Type B pancreatic cell (in vitro differentiated cells): ENCODE measurements around the gene CEBPE. TPM values are rescaled to one million over a fixed set of nuclear protein-coding genes. Genes with fewer than 3 reads are reported as not detected.

Experiments used
- DNase-seq: peaks from one replicate; pipeline ENCODE4 v3.0.0; 2021; ENCODE audit warnings: mixed read lengths; ENCODE audit not compliant: unreplicated experiment; ENCODE audit errors: extremely low spot score
- H3K27ac Mint-ChIP-seq: 2 replicates; pipeline ENCODE4 v1.8.0; 2021; ENCODE audit warnings: mild to moderate bottlenecking, mixed read lengths
- H3K27me3 Mint-ChIP-seq: 2 replicates; pipeline ENCODE4 v1.8.0; 2021; ENCODE audit warnings: mixed read lengths
- H3K36me3 Mint-ChIP-seq: 2 replicates; pipeline ENCODE4 v1.8.0; 2021; ENCODE audit warnings: mixed read lengths
- H3K4me1 Mint-ChIP-seq: one replicate; pipeline ENCODE4 v1.8.0; 2021; ENCODE audit warnings: mixed read lengths; ENCODE audit not compliant: unreplicated experiment
- H3K4me3 Mint-ChIP-seq: 2 replicates; pipeline ENCODE4 v1.8.0; 2021; ENCODE audit warnings: mild to moderate bottlenecking, mixed read lengths
- H3K9me3 Mint-ChIP-seq: 2 replicates; pipeline ENCODE4 v1.8.0; 2021; ENCODE audit warnings: mixed read lengths
- total RNA-seq: library from RNA; stranded (reverse); gene quantifications from 2 replicates; pipeline ENCODE4 v1.2.1, GENCODE V29; 2021; ENCODE audit warnings: low replicate concordance
- TF ChIP-seq, protein P1 (sequence below): fragments of 200-600 bp; sonication (generic); conservative IDR thresholded peaks from 2 replicates; pipeline ENCODE4 v1.5.0; 2021; ENCODE audit warnings: antibody characterized with exemption, mild to moderate bottlenecking

CEBPE gene
- total RNA-seq, 1 donor from 2014 or later: not detected

GRCh38 chr14:23154964-23155587, 36.0 kb upstream of the CEBPE start:
- Mint-ChIP-seq H3K36me3 (peaks cover 12% of the 10 kb centered on the region), H3K27me3 (no peaks in the 10 kb centered on the region), H3K9me3 (no peaks in the 10 kb centered on the region), H3K4me3 (peak overlapping the region; percentile 34), H3K4me1 (peaks cover 30% of the 10 kb centered on the region), H3K27ac (peak overlapping the region; percentile 91)
- DNase-seq: no peak
- TF ChIP-seq, protein P1, sequence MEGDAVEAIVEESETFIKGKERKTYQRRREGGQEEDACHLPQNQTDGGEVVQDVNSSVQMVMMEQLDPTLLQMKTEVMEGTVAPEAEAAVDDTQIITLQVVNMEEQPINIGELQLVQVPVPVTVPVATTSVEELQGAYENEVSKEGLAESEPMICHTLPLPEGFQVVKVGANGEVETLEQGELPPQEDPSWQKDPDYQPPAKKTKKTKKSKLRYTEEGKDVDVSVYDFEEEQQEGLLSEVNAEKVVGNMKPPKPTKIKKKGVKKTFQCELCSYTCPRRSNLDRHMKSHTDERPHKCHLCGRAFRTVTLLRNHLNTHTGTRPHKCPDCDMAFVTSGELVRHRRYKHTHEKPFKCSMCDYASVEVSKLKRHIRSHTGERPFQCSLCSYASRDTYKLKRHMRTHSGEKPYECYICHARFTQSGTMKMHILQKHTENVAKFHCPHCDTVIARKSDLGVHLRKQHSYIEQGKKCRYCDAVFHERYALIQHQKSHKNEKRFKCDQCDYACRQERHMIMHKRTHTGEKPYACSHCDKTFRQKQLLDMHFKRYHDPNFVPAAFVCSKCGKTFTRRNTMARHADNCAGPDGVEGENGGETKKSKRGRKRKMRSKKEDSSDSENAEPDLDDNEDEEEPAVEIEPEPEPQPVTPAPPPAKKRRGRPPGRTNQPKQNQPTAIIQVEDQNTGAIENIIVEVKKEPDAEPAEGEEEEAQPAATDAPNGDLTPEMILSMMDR: no peak

GRCh38 chr14:23153851-23154796, 35.1 kb upstream of the CEBPE start:
- H3K27ac Mint-ChIP-seq: peak overlapping the region; percentile 91
- peaks cover 10% of the 10 kb centered on the region for H3K36me3 Mint-ChIP-seq
- no peaks in the 10 kb centered on the region for H3K27me3 Mint-ChIP-seq
- peaks cover 23% of the 10 kb centered on the region for H3K4me1 Mint-ChIP-seq
- no peaks in the 10 kb centered on the region for H3K9me3 Mint-ChIP-seq
- no peak for DNase-seq
- TF ChIP-seq, protein P1: no peak
- no peak overlapping the region for H3K4me3 Mint-ChIP-seq

- no peak for DNase-seq
- no peaks in the 10 kb centered on the region for H3K27me3 Mint-ChIP-seq
- peaks cover 18% of the 10 kb centered on the region for H3K4me1 Mint-ChIP-seq
- H3K4me3 Mint-ChIP-seq: no peak overlapping the region
- no peak overlapping the region for H3K27ac Mint-ChIP-seq
- TF ChIP-seq, protein P1: no peak
- H3K9me3 Mint-ChIP-seq: no peaks in the 10 kb centered on the region
- peaks cover 13% of the 10 kb centered on the region for H3K36me3 Mint-ChIP-seq
Observed at GRCh38 chr14:23151342-23151741, 32.3 kb upstream of the CEBPE start.

- Mint-ChIP-seq H3K27ac (peak overlapping the region; percentile 62), H3K4me3 (peak overlapping the region; percentile 21), H3K36me3 (peaks cover 13% of the 10 kb centered on the region), H3K4me1 (peaks cover 24% of the 10 kb centered on the region), H3K9me3 (no peaks in the 10 kb centered on the region), H3K27me3 (no peaks in the 10 kb centered on the region)
- TF ChIP-seq, protein P1: no peak
- DNase-seq: no peak
Observed at GRCh38 chr14:23149745-23150144, 30.7 kb upstream of the CEBPE start.

DNA sequence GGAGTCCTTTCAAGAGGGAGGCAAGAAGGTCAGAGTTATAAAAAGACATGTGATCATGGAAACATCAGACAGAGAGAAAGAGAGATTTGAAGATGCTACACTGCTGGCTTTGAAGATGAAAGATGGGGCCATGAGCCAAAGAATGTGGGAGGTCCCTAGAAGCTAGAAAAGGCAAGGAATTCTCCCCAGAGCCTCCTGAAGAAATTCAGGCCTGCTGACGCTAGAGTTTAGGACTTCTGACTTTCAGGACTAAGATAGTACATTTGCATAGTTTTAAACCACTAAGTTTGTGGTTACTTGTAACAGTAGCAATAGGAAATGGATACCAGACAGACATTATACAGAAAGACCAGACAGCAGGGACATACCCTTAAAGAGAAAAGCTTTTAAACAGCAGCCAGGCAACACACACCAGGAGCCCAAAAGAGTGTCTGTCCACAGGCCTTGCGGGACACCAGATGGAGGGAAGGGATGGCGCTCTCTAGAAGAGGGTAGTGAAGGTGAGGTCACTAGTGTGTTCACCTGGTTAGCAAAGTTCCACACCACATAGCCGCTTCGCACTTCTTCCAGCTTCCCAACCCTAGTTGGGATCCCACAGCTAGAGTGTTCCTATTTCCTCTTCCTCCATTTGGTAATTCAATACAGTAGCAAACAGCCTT, 29.7 kb upstream of the CEBPE start:
- TF ChIP-seq, protein P1: no peak
- Mint-ChIP-seq H3K27ac (no peak overlapping the region), H3K36me3 (peaks cover 15% of the 10 kb centered on the region), H3K4me1 (peaks cover 21% of the 10 kb centered on the region), H3K9me3 (no peaks in the 10 kb centered on the region), H3K4me3 (no peak overlapping the region), H3K27me3 (no peaks in the 10 kb centered on the region)
- no peak for DNase-seq
